ENCODE results near the gene TOLLIP.

- TF ChIP-seq EZH2 (IDR thresholded peaks at IDR 0.05; ENCODE audit: borderline replicate concordance, low read length) (no peak), CTCF (IDR thresholded peaks at IDR 0.05; ENCODE audit: low read length) (no peak)
Measured at GRCh38 chr11:1238767-1239595, 70.5 kb downstream of the TOLLIP start.

Data from OCI-LY1 (cell line).